Thyroid gland (tissue), 4 donors: ENCODE data around the gene RALGAPA1. TPM values are rescaled to one million over a fixed set of nuclear protein-coding genes. Genes with fewer than 3 reads are reported as not detected.
"Not testable (repeated sequence)": the region's sequence is repeated elsewhere in the genome, so short reads cannot be mapped to it uniquely, and the experiment has no call there.

Experiments
- DNase-seq, 2 donors: peaks; one replicate each; pipeline ENCODE4 v3.0.0-alpha.2; 2019
- H3K27ac ChIP-seq, 3 donors: fragments of 200-600 bp; sonication (generic); 1 replicate in 2 of 3; 2 replicates in 1 of 3; pipeline ENCODE4 v1.5.1; 2016 to 2019; ENCODE audit warnings: mild to moderate bottlenecking in 1 of 3, moderate library complexity in 1 of 3
- H3K27me3 ChIP-seq: fragments of 200-600 bp; sonication (generic); one replicate; pipeline ENCODE4 v1.5.1; 2019
- H3K36me3 ChIP-seq, 2 donors: fragments of 200-600 bp; sonication (generic); one replicate each; pipeline ENCODE4 v1.5.1; 2016 to 2019
- H3K4me1 ChIP-seq, 2 donors: fragments of 200-600 bp; sonication (generic); one replicate each; pipeline ENCODE4 v1.5.1; 2017 to 2019
- H3K4me3 ChIP-seq, 3 donors: fragments of 200-600 bp; sonication (generic); replicated peaks in 1 of 3; 1 replicate in 2 of 3; 2 replicates in 1 of 3; pipeline ENCODE4 v1.5.1; 2016; ENCODE audit warnings: mild to moderate bottlenecking in 1 of 3
- H3K9me3 ChIP-seq: fragments of 200-600 bp; sonication (generic); one replicate; pipeline ENCODE4 v1.5.1; 2017
- CTCF ChIP-seq, 6 experiments: fragments of 200-600 bp in 3 of 6; fragments of 450-650 bp in 3 of 6; sonication (generic) in 3 of 6; IDR thresholded peaks; one replicate each; pipeline ENCODE4 v1.5.1; 2016 to 2019; ENCODE audit warnings: antibody characterized with exemption in 6 of 6, mild to moderate bottlenecking in 2 of 6, inconsistent platforms in 1 of 6, moderate library complexity in 1 of 6
- POLR2A ChIP-seq, 2 donors: fragments of 450-650 bp; IDR thresholded peaks; one replicate each; pipeline ENCODE4 v1.6.1; 2017; ENCODE audit warnings: antibody characterized with exemption in 2 of 2, mild to moderate bottlenecking in 2 of 2, moderate library complexity in 1 of 2
- WGBS, 2 donors: methylation state at CpG; one replicate each; pipeline ENCODE4 v1.1.5; 2017; 5-methylcytosine and 5-hydroxymethylcytosine counted together
- intact Hi-C: fragments of 100-400 bp; cut with DNase I; formaldehyde crosslinking; loops from one replicate; pipeline ENCODE4 v1.15.1; 2023
- total RNA-seq, 4 donors: library from RNA; depleted of rRNA; stranded (reverse); fragments of >200 nt; gene quantifications; one replicate each; pipeline ENCODE4 v1.2.3, GENCODE V29; 2016

RALGAPA1 gene
- total RNA-seq, 4 donors from 2014 or later: 95.6 to 137 (median 111) TPM

GRCh38 chr14:35853225-35853624 is 44.1 kb upstream of the RALGAPA1 start:
- Histone ChIP-seq H3K36me3 (no peaks in the 10 kb centered on the region), H3K27ac (no peak overlapping the region), H3K27me3 (no peaks in the 10 kb centered on the region), H3K4me3 (no peak overlapping the region), H3K9me3 (no peaks in the 10 kb centered on the region), H3K4me1 (peaks cover 5 to 7% of the 10 kb centered on the region in 2 donors)
- TF ChIP-seq CTCF (IDR thresholded peaks at IDR 0.05): no peak
- no peak for TF ChIP-seq POLR2A (IDR thresholded peaks at IDR 0.05)
- intact Hi-C loops: no loop called here
- WGBS, 2 donors: 97 to 98% methylated on average over 2 of the region's 2 CpGs
- DNase-seq: no peak

DNA sequence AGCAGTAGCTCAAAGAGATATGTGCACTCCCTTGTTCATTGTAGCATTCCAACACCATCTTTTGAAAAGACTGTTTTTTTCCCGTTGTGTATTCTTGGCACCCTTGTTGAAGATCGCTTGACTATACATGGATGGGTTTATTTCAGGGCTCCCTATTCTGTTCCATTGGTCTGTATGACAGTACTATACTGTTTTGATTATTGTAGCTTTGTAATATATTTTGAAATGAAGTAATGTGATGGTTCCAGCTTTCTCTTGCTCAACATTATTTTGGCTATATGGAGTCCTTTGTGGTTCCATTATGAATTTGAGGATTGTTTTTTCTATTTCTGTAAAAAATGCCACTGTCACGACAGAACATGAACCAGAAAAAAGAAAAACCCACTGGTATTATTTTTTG is 42.7 kb upstream of the RALGAPA1 start:
- Histone ChIP-seq H3K4me1 (peaks cover 5 to 7% of the 10 kb centered on the region in 2 donors), H3K36me3 (no peaks in the 10 kb centered on the region), H3K4me3 (no peak overlapping the region), H3K27me3 (no peaks in the 10 kb centered on the region), H3K27ac (no peak overlapping the region), H3K9me3 (no peaks in the 10 kb centered on the region)
- WGBS, 2 donors: 96 to 97% methylated on average over 3 of the region's 3 CpGs
- intact Hi-C loops: no loop called here
- no peak for TF ChIP-seq POLR2A (IDR thresholded peaks at IDR 0.05)
- TF ChIP-seq CTCF (IDR thresholded peaks at IDR 0.05): no peak
- DNase-seq: no peak

DNA sequence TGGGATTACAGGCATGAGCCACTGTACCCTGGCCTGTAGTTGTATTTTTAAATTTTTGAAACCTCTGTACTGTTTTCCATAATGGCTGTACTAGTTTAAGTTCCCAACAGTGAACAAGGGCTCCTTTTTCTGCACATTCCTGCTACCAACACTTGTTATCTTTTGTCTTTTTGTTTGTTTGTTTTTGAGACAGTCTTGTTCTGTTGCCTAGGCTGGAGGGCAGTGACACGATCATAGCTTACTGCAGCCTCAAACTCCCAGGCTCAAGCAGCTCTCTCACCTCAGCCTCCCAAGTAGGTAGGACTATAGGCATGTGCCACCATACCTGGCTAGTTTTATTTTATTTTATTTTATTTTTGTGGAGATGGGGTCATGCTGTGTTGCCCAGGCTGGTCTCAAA is 40.0 kb upstream of the RALGAPA1 start:
- intact Hi-C loops: no loop called here
- Histone ChIP-seq H3K4me1 (no peaks in the 10 kb centered on the region), H3K4me3 (no peak overlapping the region), H3K36me3 (peaks cover 0 to 2% of the 10 kb centered on the region in 2 donors), H3K27me3 (no peaks in the 10 kb centered on the region), H3K9me3 (no peaks in the 10 kb centered on the region), H3K27ac (no peak overlapping the region)
- TF ChIP-seq POLR2A (IDR thresholded peaks at IDR 0.05) (no peak), CTCF (IDR thresholded peaks at IDR 0.05) (no peak)
- WGBS, 2 donors: 89 to 91% methylated on average over 1 of the region's 1 CpG
- no peak for DNase-seq

DNA sequence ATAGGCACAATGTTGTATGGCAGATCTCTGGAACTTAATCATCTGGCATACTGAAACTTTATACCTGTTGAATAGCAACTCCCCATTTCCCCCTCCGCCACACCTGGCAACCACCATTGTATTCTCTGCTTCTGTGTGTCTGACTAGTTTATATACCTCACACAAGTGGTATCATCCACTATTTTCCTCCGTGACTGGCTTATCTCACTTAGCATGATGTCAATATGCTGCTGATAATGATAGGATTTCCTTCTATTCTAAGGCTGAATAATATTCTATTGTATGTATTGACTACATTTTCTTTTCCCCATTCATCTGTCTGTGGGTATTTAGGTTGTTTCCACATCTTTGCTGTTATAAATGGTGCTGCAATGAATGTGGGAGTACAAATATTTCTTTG is 38.5 kb upstream of the RALGAPA1 start:
- no peak overlapping the region for H3K27ac ChIP-seq
- TF ChIP-seq CTCF (IDR thresholded peaks at IDR 0.05) (no peak), POLR2A (IDR thresholded peaks at IDR 0.05) (no peak)
- H3K27me3 ChIP-seq: no peaks in the 10 kb centered on the region
- intact Hi-C loops: no loop called here
- 95 to 97% methylated on average over 2 of the region's 2 CpGs for WGBS, 2 donors
- peaks cover 4 to 9% of the 10 kb centered on the region in 2 donors for H3K36me3 ChIP-seq
- H3K4me1 ChIP-seq: no peaks in the 10 kb centered on the region
- no peaks in the 10 kb centered on the region for H3K9me3 ChIP-seq
- no peak overlapping the region for H3K4me3 ChIP-seq
- DNase-seq: no peak

GRCh38 chr14:35844494-35844893 is 35.4 kb upstream of the RALGAPA1 start:
- 97 to 98% methylated on average over 8 of the region's 8 CpGs for WGBS, 2 donors
- peaks cover 6 to 13% of the 10 kb centered on the region in 2 donors for H3K36me3 ChIP-seq
- DNase-seq: no peak
- no peaks in the 10 kb centered on the region for H3K4me1 ChIP-seq
- no peak overlapping the region for H3K4me3 ChIP-seq
- no peak for TF ChIP-seq POLR2A (IDR thresholded peaks at IDR 0.05)
- no peak for TF ChIP-seq CTCF (IDR thresholded peaks at IDR 0.05)
- no peak overlapping the region for H3K27ac ChIP-seq
- H3K9me3 ChIP-seq: no peaks in the 10 kb centered on the region
- H3K27me3 ChIP-seq: no peaks in the 10 kb centered on the region
- intact Hi-C loops: no loop called here

- peaks cover 6 to 13% of the 10 kb centered on the region in 2 donors for H3K36me3 ChIP-seq
- H3K27ac ChIP-seq, H3K4me1 ChIP-seq, intact Hi-C loops, DNase-seq, H3K27me3 ChIP-seq, H3K4me3 ChIP-seq, H3K9me3 ChIP-seq: not testable (repeated sequence)
- 98 to 100% methylated on average over 2 of the region's 2 CpGs for WGBS, 2 donors
These were observed 33.1 kb upstream of the RALGAPA1 start for GRCh38 chr14:35842245-35842644.

GRCh38 chr14:35841704-35842103 is 32.6 kb upstream of the RALGAPA1 start:
- H3K4me1 ChIP-seq, DNase-seq, H3K27me3 ChIP-seq, H3K9me3 ChIP-seq, H3K4me3 ChIP-seq, intact Hi-C loops, H3K27ac ChIP-seq: not testable (repeated sequence)
- peaks cover 6 to 13% of the 10 kb centered on the region in 2 donors for H3K36me3 ChIP-seq
- WGBS, 2 donors: 100% methylated on average over 2 of the region's 2 CpGs
